Measurements from ENCODE around the gene HOXD13.

The HOXD13 gene

DNA sequence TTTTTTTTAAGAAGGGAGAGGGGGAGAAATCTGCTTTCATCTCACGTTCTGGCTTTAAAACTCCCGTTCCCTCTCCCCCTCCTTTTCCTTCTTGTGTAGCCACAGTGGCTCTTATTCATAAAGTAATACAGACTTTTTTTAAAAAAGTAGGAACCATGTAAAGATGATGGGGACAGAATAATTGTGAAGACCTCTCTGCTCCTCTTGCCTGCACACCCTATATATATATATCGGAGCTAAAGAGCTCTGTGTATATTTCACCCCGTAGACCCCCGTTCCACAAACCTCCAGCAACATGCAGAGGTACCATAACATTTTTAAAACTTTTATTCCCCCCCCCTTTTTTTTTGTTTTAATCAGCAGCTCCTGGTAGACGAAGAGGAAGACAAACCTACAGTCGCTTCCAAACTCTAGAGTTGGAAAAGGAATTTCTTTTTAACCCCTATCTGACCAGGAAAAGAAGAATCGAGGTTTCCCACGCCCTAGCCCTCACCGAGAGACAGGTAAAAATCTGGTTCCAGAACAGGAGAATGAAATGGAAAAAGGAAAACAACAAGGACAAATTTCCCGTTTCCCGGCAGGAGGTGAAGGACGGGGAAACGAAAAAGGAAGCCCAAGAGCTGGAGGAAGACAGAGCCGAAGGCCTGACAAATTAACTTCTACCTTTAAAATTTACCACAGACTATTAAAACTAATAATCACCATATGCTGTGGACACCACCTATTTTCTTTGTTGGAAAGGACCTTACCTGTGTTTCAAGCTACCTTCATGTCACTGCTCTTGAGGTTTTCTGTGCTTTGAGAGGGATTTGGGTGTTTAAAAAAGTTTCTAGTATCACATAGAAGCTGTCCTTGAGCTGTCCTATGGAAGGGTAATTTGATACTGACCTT, 38.7 kb downstream of the HOXD13 start (continued):
- TF ChIP-seq, protein P1, sequence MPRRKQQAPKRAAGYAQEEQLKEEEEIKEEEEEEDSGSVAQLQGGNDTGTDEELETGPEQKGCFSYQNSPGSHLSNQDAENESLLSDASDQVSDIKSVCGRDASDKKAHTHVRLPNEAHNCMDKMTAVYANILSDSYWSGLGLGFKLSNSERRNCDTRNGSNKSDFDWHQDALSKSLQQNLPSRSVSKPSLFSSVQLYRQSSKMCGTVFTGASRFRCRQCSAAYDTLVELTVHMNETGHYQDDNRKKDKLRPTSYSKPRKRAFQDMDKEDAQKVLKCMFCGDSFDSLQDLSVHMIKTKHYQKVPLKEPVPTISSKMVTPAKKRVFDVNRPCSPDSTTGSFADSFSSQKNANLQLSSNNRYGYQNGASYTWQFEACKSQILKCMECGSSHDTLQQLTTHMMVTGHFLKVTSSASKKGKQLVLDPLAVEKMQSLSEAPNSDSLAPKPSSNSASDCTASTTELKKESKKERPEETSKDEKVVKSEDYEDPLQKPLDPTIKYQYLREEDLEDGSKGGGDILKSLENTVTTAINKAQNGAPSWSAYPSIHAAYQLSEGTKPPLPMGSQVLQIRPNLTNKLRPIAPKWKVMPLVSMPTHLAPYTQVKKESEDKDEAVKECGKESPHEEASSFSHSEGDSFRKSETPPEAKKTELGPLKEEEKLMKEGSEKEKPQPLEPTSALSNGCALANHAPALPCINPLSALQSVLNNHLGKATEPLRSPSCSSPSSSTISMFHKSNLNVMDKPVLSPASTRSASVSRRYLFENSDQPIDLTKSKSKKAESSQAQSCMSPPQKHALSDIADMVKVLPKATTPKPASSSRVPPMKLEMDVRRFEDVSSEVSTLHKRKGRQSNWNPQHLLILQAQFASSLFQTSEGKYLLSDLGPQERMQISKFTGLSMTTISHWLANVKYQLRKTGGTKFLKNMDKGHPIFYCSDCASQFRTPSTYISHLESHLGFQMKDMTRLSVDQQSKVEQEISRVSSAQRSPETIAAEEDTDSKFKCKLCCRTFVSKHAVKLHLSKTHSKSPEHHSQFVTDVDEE (CRISPR knock-in tag; IDR thresholded peaks at IDR 0.05) = no peak
- TF ChIP-seq ESRRG (CRISPR knock-in tag; IDR thresholded peaks at IDR 0.05) (no peak), BACH2 (CRISPR knock-in tag; IDR thresholded peaks at IDR 0.05; ENCODE audit: borderline replicate concordance) (no peak), ZNF8 (CRISPR knock-in tag; IDR thresholded peaks at IDR 0.05) (no peak)

DNA sequence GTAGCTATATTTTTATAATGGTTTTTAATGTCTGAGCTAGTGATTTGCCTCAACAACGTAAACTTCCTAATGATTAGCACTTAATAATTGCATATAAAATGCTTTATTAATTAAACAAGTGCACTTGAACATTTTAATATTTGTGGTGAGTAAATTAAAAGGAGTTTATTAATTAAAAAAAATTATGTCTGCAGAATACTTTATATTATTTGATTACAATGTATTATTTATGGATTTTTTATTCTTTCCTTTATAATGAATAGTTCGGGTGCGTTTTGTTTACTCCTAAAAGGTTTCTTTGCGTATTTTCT, 39.3 kb downstream of the HOXD13 start:
- no peak for TF ChIP-seq ZNF8 (CRISPR knock-in tag; IDR thresholded peaks at IDR 0.05)
- TF ChIP-seq ZFP3 (CRISPR knock-in tag; IDR thresholded peaks at IDR 0.05) = no peak
- no peak for TF ChIP-seq BACH2 (CRISPR knock-in tag; IDR thresholded peaks at IDR 0.05; ENCODE audit: borderline replicate concordance)
- TF ChIP-seq ZFP30 (CRISPR knock-in tag; IDR thresholded peaks at IDR 0.05) = no peak
- no peak for TF ChIP-seq TOX (CRISPR knock-in tag; IDR thresholded peaks at IDR 0.05; ENCODE audit: borderline replicate concordance)
- TF ChIP-seq, protein P1 (CRISPR knock-in tag; IDR thresholded peaks at IDR 0.05) = no peak
- ATAC-seq = no peak

DNA sequence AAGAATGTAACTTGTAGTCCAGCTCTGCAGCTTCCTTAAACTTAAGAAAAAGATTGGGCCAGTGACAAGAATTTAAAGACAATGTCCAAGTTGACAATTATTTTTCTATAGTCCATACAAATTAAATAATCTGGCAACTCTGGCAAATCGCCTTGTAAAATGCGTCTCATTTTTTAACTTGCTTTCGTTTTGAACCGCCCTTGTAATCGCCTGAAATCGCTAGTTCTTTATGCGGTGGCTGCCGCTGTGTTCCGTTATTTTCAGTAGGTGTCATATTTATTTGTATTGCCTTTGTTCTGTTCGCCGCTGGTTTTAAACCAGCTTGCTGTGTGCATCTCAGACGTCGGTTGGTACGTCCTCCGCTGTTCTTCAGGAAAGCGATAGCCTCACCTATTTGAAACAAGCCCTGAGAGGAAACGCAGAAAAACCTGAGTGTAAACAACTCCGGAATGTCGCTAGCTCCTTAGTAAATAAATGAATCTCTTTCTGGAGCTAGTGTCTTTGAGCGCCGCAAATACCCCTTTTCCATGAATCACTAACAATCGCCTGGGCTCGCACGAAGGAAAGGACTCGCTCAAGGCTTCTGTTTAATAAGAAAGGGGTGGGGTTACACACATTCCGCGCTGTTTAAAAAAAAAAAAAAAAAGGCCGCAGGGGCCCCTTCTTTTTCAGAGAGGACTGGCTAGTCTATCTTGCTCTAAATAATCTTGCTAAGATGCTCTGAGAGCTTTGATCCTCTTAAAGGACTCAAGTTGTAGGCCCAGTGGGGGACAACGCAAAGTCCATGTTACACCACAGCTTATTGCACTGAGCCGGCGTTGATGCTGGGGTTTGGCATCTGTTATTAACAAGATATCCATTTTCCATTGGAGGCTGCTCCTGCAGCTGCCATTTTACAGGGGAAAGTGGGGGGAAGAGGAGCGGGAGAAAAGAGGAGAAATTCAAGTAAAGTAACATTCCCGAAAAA, 40.0 kb downstream of the HOXD13 start:
- ATAC-seq = no peak
- no peak for TF ChIP-seq ZNF8 (CRISPR knock-in tag; IDR thresholded peaks at IDR 0.05)
- TF ChIP-seq ZNF565 (CRISPR knock-in tag; conservative IDR thresholded peaks at IDR 0.05; ENCODE audit: low read depth) = no peak
- no peak for TF ChIP-seq BACH2 (CRISPR knock-in tag; IDR thresholded peaks at IDR 0.05; ENCODE audit: borderline replicate concordance)
- TF ChIP-seq ZFP30 (CRISPR knock-in tag; IDR thresholded peaks at IDR 0.05) = no peak
- TF ChIP-seq ISL1 (CRISPR knock-in tag; IDR thresholded peaks at IDR 0.05) = no peak
- TF ChIP-seq, protein P2, sequence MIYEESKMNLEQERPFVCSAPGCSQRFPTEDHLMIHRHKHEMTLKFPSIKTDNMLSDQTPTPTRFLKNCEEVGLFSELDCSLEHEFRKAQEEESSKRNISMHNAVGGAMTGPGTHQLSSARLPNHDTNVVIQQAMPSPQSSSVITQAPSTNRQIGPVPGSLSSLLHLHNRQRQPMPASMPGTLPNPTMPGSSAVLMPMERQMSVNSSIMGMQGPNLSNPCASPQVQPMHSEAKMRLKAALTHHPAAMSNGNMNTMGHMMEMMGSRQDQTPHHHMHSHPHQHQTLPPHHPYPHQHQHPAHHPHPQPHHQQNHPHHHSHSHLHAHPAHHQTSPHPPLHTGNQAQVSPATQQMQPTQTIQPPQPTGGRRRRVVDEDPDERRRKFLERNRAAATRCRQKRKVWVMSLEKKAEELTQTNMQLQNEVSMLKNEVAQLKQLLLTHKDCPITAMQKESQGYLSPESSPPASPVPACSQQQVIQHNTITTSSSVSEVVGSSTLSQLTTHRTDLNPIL (CRISPR knock-in tag; IDR thresholded peaks at IDR 0.05; ENCODE audit: low read depth) = no peak
- no peak for TF ChIP-seq ESRRG (CRISPR knock-in tag; IDR thresholded peaks at IDR 0.05)
- TF ChIP-seq ARNTL (CRISPR knock-in tag; IDR thresholded peaks at IDR 0.05; ENCODE audit: borderline replicate concordance, low read depth) = no peak
- TF ChIP-seq ZNF70 (CRISPR knock-in tag; IDR thresholded peaks at IDR 0.05) = no peak
- TF ChIP-seq TOX (CRISPR knock-in tag; IDR thresholded peaks at IDR 0.05; ENCODE audit: borderline replicate concordance) = no peak
- no peak for TF ChIP-seq ZC3H10 (CRISPR knock-in tag; IDR thresholded peaks at IDR 0.05)

DNA sequence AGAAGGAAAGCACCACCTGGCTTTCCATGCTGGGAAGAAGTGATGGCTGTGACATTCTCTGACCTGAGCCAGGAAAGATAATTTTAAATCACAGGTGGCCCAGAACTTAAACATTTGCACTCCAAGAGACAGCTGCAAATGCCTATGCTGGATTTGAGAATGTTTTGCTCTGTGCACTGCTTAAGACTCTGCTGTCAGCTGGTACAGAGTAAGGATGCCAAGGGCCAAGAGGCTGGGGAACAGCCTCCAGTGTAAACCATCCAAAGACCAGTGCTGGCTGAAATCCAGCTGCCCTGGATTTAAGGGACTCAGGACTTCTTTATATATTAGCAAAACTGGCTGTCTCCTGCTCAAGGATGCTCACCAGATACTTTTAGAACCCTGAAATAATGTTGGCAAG, 40.9 kb downstream of the HOXD13 start:
- no peak for ATAC-seq
- TF ChIP-seq ZFP30 (CRISPR knock-in tag; IDR thresholded peaks at IDR 0.05) = no peak
- no peak for TF ChIP-seq ARNTL (CRISPR knock-in tag; IDR thresholded peaks at IDR 0.05; ENCODE audit: borderline replicate concordance, low read depth)
- no peak for TF ChIP-seq ZFP3 (CRISPR knock-in tag; IDR thresholded peaks at IDR 0.05)
- TF ChIP-seq, protein P3, sequence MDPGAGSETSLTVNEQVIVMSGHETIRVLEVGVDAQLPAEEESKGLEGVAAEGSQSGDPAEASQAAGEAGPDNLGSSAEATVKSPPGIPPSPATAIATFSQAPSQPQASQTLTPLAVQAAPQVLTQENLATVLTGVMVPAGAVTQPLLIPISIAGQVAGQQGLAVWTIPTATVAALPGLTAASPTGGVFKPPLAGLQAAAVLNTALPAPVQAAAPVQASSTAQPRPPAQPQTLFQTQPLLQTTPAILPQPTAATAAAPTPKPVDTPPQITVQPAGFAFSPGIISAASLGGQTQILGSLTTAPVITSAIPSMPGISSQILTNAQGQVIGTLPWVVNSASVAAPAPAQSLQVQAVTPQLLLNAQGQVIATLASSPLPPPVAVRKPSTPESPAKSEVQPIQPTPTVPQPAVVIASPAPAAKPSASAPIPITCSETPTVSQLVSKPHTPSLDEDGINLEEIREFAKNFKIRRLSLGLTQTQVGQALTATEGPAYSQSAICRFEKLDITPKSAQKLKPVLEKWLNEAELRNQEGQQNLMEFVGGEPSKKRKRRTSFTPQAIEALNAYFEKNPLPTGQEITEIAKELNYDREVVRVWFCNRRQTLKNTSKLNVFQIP (CRISPR knock-in tag; IDR thresholded peaks at IDR 0.05; ENCODE audit: borderline replicate concordance, low read depth) = no peak
- no peak for TF ChIP-seq OSR1 (CRISPR knock-in tag; IDR thresholded peaks at IDR 0.05)
- no peak for TF ChIP-seq ISL1 (CRISPR knock-in tag; IDR thresholded peaks at IDR 0.05)
- TF ChIP-seq, protein P4, sequence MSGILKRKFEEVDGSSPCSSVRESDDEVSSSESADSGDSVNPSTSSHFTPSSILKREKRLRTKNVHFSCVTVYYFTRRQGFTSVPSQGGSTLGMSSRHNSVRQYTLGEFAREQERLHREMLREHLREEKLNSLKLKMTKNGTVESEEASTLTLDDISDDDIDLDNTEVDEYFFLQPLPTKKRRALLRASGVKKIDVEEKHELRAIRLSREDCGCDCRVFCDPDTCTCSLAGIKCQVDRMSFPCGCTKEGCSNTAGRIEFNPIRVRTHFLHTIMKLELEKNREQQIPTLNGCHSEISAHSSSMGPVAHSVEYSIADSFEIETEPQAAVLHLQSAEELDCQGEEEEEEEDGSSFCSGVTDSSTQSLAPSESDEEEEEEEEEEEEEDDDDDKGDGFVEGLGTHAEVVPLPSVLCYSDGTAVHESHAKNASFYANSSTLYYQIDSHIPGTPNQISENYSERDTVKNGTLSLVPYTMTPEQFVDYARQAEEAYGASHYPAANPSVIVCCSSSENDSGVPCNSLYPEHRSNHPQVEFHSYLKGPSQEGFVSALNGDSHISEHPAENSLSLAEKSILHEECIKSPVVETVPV (CRISPR knock-in tag; IDR thresholded peaks at IDR 0.05) = no peak
- TF ChIP-seq ZNF565 (CRISPR knock-in tag; conservative IDR thresholded peaks at IDR 0.05; ENCODE audit: low read depth) = no peak
- no peak for TF ChIP-seq ZNF8 (CRISPR knock-in tag; IDR thresholded peaks at IDR 0.05)
- no peak for TF ChIP-seq RARB (CRISPR knock-in tag; IDR thresholded peaks at IDR 0.05)
- TF ChIP-seq, protein P5, sequence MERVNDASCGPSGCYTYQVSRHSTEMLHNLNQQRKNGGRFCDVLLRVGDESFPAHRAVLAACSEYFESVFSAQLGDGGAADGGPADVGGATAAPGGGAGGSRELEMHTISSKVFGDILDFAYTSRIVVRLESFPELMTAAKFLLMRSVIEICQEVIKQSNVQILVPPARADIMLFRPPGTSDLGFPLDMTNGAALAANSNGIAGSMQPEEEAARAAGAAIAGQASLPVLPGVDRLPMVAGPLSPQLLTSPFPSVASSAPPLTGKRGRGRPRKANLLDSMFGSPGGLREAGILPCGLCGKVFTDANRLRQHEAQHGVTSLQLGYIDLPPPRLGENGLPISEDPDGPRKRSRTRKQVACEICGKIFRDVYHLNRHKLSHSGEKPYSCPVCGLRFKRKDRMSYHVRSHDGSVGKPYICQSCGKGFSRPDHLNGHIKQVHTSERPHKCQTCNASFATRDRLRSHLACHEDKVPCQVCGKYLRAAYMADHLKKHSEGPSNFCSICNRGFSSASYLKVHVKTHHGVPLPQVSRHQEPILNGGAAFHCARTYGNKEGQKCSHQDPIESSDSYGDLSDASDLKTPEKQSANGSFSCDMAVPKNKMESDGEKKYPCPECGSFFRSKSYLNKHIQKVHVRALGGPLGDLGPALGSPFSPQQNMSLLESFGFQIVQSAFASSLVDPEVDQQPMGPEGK (CRISPR knock-in tag; IDR thresholded peaks at IDR 0.05; ENCODE audit: borderline replicate concordance) = no peak
- TF ChIP-seq CSDC2 (CRISPR knock-in tag; IDR thresholded peaks at IDR 0.05) = no peak
- no peak for TF ChIP-seq ZC3H10 (CRISPR knock-in tag; IDR thresholded peaks at IDR 0.05)
- no peak for TF ChIP-seq BACH2 (CRISPR knock-in tag; IDR thresholded peaks at IDR 0.05; ENCODE audit: borderline replicate concordance)
- no peak for TF ChIP-seq SNAI2 (CRISPR knock-in tag; IDR thresholded peaks at IDR 0.05)
